NOMO-1 treated with DMSO at 0.1 percent for 48 hours (cell line): ENCODE data around the gene NRXN2.
"Not testable (repeated sequence)": the region's sequence is repeated elsewhere in the genome, so short reads cannot be mapped to it uniquely, and the experiment has no call there.

Experiments used
- DNase-seq: peaks from one replicate; lab custom pipeline; 2025; ENCODE audit not compliant: unreplicated experiment; lab: John Stamatoyannopoulos, UW

NRXN2 gene

GRCh38 chr11:64569300-64569970 is 153.6 kb downstream of the NRXN2 start:
- DNase-seq = no peak

DNA sequence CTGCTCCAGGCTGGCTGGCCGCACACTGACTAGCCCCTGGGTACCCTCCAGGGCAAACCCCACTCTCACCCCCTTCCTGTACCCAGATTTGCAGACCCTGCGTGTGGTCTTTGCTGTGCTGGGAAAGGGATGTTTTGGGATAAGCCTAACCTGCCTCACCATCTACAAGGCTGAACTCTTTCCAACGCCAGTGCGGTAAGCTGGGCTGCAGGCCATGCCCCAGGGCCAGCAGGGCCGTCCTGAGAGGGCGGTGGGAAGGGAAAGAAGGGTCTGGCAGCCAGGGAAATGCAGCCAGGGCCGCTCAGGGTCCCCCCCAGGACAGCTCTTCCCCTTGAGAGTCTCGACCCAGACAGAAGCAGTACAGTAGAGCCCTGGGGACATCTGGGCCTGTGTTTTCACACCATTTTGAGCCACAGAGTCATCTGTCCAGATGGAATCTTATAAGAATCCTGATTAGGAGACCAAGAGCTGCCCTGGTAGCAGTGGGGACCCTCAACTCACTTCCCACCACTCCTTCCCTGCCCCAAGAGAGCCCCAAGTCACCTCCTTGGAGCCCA is 154.3 kb downstream of the NRXN2 start:
- DNase-seq = no peak

DNA sequence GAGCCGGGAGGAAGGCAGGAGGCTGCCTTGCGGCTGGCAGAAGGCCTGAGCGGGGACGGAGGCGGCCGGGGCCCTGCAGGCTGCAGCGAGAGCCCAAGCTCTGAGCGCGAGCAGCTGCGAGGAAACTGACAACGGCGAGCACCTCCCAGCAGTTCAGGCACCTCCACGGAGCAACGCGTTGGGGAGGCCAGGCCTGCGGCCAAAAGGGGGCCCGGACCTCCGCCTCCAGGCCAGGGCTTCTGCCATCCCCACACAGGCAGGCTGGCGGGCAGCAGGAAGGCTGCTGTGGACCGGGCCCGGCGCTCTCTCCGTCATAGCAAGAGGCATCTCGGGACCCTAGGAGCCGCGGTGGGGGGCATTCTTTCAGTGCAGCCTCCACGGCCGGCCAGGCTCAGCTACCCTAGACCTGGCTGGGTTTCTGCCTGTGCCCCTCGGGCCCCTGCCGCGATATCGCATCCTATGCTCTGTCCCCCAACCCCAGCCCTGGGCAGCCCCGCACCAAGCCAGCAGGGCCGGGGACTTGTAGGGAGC is 154.9 kb downstream of the NRXN2 start:
- DNase-seq = no peak

- no peak for DNase-seq
Measured at GRCh38 chr11:64566915-64567891, 155.8 kb downstream of the NRXN2 start.

DNA sequence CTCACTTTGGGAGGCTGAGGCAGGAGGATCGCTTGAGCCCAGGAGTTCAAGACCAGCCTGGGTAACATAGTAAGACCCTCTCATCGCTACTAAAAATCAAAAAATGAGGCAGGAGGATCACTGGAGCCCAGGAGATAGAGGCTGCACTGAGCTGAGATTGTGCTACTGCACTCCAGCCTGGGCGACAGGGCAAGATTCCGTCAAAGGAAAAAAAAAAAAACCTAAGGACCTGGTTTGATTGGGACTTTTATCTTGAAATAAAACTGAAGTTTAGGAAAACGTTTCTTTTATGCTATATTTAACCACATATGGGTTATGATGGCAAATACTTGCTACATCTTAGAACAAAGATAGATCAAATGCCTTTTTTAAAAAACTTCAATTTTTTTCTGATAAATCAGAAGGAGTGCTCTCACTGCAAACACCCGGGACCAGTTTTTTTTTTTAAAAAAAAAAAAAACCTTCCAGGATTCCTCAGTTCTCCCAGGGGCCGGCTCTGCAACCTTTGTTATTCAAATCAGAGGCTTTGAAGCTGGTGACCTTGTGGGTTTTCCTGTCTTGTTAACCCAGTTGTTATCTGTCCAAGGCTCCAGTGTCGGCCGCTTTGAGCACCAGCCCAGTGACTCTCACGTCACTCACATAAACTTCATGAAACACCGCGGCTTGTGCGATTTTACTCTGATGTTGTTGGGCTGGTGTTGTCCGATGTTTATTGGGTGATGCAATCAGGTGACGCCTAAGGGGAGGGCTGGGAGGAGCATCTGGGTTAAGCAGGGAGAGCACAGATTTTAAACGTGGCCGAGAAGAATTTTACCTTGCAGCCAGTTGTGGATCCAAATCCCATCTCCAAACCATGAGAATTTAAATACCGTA is 156.7 kb downstream of the NRXN2 start:
- DNase-seq = peak; percentile 45

GRCh38 chr11:64564947-64565889 is 157.8 kb downstream of the NRXN2 start:
- no peak for DNase-seq

GRCh38 chr11:64564419-64564818 is 158.6 kb downstream of the NRXN2 start:
- no peak for DNase-seq

GRCh38 chr11:64563966-64564365 is 159.0 kb downstream of the NRXN2 start:
- no peak for DNase-seq

DNA sequence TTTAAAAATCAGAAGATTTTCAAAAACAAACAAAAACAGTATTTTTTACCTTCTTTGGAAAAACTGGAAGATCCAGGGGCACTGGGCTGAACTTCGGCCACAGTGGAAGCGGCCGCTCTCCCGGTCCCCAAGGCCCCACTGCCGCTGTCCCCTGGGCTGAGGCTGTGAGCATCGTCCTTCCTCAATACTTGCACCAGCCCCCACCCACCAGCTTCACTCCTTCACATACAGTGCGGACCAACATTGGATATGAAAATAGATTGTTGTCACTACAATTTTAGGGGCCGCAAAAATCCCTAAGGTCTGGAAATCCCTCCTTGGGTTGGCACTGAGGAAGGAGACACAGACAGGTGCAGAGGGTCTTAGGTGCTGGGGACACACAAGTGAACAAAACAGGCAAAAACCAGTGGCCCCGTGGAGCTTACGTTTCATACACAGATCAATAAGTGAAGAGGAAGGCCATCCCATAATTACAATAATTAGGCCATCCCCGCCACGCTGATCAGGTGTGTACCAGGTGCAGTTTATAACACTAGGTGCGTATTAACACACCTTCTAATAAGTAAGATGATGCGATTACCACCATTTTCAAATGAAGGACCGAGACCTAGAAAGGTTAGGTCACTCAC is 160.2 kb downstream of the NRXN2 start:
- no peak for DNase-seq

DNA sequence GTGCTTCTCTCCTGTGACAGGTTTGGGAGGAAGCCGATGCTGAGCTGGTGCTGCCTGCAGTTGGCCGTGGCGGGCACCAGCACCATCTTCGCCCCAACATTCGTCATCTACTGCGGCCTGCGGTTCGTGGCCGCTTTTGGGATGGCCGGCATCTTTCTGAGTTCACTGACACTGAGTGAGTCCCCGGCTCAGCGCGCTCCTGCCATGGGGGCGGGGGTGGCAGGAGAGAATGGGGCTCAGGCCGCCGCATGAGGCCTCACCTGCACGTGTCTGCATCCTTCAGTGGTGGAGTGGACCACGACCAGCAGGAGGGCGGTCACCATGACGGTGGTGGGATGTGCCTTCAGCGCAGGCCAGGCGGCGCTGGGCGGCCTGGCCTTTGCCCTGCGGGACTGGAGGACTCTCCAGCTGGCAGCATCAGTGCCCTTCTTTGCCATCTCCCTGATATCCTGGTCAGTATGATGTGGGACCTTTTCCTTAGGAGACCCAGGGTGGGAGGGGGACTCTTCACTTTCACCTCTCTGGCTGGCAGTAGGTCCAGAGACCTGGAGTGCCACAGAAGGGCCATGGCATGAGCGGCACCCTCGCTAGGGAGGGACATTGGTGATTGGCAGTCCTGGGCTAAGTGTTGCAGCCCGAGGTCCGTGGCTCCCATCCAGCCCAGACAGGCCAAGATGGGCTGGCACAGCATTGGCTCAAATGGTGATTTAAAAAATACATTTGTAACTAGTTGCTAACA is 160.8 kb downstream of the NRXN2 start:
- DNase-seq = no peak

DNA sequence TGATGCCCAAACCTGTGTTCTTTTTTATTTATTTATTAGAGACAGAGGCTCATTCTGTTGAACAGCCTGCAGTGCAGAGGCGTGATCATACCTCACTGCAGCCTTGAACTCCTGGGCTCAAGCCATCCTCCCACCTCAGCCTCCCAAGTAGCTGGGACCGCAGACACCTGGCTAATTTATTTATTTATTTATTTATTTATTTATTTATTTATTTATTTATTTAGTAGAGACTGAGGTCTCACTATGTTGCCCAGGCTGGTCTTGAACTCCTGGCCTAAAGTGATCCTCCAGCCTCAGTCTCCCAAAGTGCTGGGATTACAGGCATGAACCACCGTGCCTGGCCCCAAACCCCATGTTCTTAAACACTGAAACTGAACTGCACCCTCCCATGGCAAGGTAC is 161.6 kb downstream of the NRXN2 start:
- not testable (repeated sequence) for DNase-seq

GRCh38 chr11:64560941-64561340 is 162.1 kb downstream of the NRXN2 start:
- no peak for DNase-seq

- no peak for DNase-seq
Measured at GRCh38 chr11:64560139-64560771, 162.7 kb downstream of the NRXN2 start.

- no peak for DNase-seq
Measured at GRCh38 chr11:64559351-64560138, 163.5 kb downstream of the NRXN2 start.

DNA sequence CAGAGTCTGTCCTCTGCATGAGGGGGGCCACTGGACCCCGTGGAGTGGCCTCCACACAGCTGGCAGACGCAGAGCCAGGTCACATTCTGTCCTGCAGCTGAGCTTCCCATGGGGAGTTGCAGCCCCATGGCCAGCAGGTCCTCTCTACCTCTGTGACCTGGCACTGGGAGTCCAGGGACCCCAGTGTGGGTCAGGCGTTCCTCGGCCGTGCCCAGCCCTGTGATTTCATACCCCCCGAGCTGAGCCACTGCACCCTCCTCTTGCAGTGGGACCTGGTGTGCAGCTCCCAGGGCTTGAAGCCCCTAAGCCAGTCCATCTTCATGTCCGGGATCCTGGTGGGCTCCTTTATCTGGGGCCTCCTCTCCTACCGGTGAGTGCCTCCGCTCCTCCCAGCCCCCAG is 164.1 kb downstream of the NRXN2 start:
- DNase-seq = no peak

DNA sequence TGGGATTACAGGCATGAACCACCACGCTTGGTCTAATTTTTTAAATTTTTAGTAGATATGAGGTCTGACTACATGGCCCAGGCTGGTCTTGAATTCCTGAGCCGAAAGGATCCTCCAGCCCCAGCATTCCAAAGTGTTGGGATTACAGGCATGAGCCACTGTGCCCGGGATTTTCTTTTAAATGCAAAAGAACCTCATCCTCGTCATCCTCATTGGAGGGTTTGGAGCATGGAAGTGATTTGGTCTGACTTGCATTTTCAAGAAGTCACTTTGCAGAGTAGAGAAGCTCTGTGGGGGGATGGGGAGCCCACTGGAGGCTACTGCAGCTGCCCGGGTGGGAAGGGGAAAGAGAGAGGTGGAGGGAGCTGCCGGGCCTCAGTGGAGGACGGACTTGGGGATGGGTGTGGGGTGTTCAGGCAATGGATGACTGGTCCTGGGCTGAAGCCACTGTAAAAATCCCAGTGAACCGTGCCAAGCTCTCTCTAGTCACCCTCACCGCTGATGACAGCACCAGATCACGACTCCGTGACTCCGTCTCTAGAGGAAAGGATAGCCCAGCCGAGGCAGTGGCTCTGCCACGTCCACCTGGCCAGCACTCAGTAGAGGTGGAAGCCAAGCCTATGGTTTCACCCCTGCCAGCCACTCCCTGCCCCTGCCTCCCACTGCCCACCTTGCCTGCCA is 164.8 kb downstream of the NRXN2 start:
- DNase-seq = no peak
